NCI-H2029 treated with DMSO at 0.1 percent for 48 hours (cell line): ENCODE data around the gene C6orf141.
A peak's percentile ranks its signal among the peaks of the same experiment; 100 is the strongest.

ENCODE experiments used
- DNase-seq: peaks from one replicate; lab custom pipeline; 2025; lab: John Stamatoyannopoulos, UW

C6orf141 gene

DNA sequence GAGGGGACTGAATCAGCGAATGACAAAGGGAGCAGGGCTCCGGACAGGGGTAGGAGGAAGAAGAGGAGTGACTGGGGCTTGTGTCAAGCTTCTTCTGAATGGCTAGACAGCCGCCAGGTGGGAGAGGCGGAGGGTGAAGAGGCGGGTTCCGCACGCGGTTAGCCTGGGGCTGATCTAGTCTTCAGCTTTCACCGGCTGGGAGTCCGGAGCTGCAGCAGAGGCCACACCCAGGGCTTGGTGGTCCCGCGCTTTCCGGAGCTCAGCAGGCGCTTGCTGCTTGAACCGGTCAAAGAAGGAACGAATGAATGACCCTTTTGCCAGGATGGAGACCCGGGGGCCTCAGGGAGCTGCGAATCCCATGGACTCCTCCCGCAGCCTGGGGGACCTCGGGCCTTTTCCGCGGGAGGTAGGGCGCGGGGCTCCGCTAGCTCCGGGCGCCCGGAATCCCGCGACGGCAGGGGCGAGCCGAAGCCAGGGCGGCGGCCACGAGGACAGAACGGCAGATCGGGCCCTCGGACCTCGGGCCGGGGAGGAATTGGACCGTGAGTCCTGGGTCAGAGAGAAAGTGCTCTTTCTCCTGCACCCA is at the start of gene C6orf141:
C6orf141 (plus strand) TSS at position 177 of the 586 bp plus-strand sequence; CDS start at position 302, 125 bp downstream.
- DNase-seq, result peak; percentile 79

- no peak for DNase-seq
These were observed 45.8 kb upstream of the C6orf141 start for GRCh38 chr6:49504666-49505065.

DNA sequence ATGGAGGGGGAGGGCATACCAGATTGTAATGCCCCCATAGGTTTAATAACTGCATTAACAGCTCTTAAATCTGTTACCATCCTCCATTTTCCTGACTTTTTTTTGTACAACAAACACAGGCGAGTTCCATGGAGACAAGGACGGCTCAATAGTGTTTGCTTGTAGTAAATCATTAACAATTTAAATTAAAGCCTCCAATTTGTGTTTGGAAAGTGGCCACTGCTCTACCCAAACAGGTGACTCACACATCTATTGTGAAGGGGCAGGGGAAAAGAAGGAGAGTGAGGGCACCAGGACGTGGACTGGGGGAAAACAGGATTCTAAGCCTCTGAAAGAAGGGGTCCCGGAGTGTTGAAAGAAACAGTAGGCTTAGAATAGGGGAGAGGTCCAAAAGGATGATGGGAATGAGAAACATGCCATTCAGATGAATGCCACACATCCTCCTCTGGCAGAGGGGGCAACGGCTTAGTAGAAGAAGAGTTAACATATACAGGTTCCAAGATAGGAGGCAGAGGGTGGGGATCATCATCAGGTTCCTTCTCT is 43.8 kb upstream of the C6orf141 start:
- DNase-seq, result no peak

DNA sequence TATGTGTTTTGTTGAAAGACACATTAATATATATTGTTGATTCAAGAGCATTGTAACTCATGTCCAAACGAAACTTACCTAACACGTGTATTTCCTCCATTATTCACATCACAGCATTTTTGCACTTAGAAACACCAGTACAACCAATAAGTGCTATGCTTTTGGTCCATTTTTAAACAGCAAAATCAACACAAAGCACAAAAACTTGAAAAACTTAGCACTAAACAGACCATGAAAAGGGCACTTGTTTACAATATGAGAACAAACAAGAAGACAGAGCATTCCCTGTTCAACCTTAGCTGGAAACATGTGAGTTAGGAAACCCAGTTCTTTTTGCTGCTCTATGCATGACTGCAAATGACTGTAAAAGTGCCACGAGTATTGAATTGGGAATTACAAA is 41.1 kb upstream of the C6orf141 start:
- no peak for DNase-seq

DNA sequence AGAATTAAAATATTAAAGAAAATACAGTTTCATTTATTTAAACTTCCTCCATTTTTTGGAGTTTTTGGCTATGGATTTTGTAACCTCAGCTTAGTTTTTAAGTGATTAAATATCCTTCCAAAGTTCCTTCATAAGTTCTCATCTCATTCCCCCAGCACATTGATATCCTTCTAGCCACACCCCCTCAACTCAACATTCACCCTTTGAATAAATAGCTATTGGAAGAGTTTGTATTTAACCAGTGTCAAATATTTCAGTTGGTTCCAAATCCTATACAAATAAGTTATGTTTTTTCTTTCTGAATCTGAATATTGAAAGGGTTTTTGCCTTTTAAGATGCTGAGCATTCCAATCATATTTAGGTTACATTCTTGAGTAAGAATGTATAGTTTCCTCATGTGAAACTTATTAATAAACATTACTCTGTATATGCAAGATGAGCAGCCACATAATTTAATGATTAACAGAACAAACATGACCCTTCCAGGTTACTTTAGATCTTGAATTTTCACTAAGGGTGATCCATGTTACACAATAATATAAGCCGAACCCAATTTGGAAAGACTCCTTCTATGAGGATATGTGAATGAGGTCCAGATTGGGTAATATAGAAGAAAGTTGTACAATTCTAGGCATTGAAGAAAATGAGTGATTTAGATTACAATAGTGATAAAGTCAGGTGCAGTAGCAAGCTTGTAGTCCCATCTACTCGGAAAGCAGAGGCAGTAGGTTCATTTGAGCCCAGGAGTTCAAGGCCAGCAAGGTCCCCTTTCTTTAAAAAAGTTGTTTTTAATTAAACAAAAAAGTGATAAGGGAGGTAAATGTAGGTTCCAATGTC is 37.1 kb upstream of the C6orf141 start:
- DNase-seq, result no peak

DNA sequence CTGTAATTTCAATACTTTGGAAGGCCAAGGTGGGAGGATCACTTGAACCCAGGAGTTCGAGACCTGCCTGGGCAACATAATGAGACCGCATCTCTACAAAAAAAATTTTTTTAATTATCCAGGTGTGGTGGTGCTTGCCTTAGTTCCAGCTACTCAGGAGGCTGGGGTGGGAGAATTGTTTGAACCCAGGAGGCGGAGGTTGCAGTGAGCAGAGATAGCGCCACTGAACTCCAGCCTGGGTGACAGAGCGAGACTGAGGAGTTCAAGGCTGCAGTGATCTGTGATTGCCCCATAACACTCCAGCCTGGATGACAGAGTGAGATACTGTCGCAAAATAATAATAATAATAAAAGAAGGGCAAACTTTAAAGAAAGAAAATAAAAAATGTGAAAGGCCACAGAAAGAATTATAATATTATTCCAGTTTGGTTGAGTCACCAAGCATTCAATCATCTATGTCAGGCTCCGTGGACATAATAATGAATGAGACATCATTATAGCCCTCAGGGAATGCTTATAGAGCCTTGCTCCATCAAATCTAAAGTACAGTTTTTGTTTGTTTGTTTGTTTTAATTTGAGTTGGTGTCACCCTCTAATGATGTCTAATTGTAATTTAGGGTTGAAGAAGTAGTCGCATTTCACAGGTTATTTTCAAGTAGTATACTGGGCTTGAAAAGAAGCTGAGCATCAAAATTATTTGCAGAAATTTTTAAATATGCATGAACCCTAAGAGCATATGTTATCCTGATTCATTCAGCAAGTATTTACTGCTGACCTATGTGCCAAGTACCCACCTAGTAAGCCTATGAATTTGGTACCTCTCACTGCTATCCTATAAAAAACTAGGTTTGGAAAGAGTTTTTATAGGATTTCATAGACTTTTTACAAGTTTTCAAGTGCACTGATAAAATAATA is 35.6 kb upstream of the C6orf141 start:
- no peak for DNase-seq

DNA sequence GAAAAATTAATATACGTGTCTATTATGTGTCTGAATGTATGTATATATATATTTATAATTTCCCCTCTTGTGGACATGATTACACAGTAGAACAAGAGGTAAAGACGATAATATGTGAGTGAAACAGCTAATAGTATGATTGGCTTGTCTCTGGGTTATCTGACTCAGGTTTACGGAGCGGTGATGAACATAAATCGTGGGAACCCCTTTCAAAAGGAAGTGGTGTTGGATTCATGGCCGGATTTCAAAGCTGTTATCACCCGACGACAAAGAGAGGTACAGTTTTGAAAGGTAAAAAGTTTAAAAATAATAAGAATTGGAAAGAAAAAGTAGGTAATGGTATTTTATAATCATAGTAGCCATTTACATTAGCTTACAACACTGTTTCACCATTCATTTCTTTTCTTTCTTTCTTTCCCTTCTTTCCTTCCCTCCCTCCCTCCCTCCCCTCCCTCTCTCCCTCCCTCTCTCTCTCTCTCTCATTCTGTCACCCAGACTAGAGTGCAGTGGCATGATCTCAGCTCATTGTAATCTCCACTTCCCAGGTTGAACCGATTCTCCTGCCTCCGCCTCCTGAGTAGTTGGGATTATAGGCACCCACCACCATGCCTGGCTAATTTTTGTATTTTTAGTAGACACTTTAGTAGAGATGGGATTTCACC is 34.9 kb upstream of the C6orf141 start:
- DNase-seq, result no peak

DNA sequence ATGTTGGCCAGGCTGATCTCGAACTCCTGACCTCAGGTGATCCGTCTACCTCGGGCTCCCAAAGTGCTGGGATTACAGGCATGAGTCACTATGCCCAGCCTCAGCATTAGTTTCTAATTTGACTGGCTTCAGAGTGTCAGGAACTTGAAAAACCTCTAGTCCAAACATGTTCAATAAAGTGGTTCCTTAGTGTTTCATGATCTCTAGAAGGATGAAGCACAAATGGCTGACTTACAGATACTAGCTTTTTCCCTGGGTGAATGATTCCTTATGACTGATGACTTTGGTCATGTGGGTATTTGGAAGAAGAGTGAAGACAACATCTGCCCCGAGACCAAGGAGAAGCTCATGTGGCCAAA is 34.3 kb upstream of the C6orf141 start:
- no peak for DNase-seq

- no peak for DNase-seq
These were observed 32.5 kb upstream of the C6orf141 start for GRCh38 chr6:49517919-49518318.

DNA sequence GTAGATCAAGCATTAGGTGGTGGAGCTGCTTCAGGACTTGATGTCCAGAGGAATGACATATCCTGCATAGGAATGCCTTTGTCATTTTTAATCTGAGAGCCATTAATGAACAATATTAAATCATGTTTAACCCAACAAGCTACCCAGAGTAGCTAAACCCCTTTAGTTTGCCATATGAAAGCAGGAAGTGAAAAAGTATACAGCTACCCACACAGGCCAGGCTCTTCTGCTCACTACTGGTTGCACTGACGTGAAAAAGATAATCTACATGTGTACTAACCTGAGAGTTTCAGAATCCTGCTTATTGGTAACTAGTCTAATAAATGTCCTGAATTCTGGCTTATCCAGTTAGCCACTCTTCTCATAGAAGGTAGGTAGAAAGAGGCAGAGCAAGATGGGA is 30.8 kb upstream of the C6orf141 start:
- no peak for DNase-seq

DNA sequence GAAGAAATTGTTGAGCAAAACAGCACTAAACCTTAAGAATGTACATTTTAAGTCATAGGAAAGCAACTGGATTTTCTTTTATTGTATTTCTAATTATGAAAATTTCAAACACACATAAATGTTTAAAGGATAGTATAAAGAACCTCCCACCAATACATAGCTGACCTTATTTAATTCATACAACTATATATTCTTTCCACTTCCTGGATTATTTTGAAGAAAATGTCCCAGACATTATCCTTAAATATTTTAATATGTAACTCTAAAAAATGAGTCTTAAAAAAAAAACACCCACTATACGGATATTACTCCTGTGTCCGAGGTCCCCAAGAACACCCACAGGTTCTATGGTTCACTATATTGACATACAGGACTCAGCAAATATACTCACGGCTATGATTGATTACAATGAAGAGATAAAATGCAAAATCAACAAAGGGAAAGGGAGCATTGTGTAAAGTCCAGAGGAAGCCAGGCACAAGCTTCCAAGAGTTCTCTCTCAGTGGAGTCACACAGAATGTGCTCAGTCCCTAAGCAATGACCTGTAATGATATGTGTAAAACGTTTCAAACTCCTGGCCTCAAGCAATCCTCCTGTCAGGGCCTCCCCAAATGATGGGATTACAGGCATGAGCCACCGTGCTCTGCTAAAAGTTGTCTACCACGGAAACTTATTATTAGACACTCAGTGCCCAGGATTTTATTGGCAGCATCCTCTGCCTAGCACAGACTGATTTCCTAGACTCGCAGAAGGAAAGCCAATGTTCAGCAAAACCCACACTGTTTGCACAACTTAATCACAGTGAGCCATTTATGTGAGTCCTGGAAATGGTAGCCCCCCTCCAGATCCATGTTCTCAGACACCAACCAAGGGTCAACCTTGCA is 27.5 kb upstream of the C6orf141 start:
- DNase-seq, result no peak

DNA sequence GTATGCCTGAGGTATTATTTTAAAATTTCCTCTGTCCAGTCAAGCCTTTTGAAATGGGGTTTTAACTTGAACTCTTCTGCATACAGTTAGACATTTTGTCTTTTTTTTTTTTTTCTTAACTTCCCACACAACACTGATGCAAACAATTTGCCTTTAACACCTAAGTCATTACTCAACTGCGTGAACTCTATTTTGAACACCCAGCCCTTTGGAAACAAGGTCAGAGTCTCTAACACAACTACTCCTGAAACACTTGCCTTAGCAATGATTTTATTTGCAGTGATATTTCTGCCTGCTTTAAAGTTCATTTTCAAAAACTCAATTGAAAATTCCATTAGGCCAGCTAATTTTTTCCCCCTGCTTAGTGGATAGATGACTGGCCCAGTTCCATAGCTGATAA is 26.6 kb upstream of the C6orf141 start:
- DNase-seq, result no peak

DNA sequence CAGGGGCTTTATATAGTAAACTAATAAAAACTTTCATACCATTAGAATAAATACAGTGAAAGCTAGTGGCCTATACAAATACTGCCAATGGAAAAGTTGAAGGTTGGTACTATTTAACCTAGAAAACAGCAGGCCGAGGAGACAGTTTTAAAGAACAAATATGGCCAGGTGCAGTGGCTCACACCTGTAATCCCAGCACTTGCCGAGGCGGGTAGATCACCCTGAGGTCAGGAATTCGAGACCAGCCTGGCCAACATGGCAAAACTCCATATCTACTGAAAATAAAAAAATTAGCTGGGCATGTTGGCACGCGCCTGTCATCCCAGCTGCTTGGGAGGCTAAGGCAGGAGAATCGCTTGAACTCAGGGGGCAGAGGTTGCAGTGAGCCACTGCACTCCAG is 25.9 kb upstream of the C6orf141 start:
- DNase-seq, result no peak

DNA sequence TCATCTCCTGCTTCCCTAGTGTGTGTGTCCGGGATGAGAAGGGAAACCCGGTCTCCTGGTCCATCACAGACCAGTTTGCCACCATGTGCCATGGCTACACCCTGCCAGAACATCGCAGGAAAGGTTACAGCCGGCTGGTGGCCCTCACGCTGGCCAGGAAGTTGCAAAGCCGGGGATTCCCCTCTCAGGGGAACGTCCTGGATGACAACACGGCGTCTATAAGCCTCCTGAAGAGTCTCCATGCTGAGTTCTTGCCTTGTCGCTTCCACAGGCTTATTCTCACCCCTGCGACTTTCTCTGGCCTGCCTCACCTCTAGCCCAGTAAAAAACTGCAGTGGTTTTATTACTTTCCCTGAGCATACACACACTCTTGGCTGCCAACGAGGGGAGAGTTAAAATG is 23.9 kb upstream of the C6orf141 start:
- no peak for DNase-seq

DNA sequence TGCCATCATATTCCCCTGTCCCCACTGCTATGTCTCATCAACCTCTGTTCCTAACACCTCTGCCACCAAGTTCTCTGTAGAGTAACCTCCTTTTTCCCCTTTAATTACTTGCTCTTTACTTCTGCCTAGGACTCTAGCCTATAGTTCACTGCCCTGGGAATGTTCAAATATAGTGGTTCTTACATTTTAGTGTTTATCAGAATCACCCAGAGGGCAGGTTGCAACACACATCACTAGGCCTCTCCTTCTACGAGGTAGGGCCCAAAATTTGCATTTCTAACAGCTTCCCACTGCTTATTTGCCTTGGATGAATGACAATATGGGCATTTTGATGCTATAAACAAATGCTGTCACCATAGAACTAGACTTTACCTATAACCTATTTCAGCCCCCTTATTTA is 23.1 kb upstream of the C6orf141 start:
- no peak for DNase-seq

- DNase-seq, result no peak
These were observed 21.9 kb upstream of the C6orf141 start for GRCh38 chr6:49528571-49528970.

DNA sequence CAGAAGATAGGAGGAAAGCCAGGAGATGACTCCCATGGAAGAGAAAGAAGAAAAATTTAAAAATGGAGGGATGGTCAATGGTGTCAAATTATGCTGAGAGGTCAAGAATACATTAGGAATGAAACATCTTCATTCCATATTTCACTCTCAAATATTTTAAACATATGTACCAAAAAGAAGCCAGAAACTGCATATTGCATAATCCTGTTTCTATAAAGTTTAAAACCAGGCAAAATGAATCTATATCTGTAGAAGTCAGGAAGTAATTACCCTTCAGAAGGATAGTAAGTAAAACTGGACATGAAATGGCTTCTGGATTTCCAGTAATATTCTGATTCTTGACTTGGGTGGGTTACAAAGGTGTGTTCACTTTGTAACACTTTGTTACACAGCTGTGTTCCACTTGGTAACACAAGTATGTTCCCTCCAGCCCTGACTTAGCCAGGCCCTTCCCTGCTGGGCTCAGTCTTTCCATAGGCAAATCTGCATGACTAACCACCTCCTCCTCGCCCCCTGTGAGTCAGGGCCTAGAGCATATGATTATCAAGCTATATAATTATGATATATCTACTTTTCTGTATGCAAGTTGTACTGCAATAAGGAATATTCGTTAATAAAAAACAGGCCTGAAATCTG is 20.2 kb upstream of the C6orf141 start:
- DNase-seq, result no peak

GRCh38 chr6:49531774-49532569 is 18.5 kb upstream of the C6orf141 start:
- peak; percentile 76 for DNase-seq

DNA sequence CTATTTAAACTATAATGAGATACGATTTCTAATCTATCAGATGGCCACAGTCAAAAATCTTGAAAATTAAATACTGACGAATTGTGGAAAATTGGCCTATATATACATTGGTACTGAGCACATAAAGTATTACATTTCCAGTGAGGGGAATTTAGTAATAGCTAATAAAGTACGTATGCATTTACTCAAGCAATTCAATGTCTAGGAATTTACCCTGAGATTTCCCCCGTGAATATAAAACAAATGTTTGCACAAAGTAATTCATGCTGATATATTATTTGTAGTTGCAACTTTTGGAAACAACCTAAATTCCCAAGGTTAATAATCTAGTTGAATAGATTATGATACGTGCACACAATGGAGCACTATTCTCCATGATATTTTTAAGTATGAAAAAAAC is 14.7 kb upstream of the C6orf141 start:
- DNase-seq, result no peak

DNA sequence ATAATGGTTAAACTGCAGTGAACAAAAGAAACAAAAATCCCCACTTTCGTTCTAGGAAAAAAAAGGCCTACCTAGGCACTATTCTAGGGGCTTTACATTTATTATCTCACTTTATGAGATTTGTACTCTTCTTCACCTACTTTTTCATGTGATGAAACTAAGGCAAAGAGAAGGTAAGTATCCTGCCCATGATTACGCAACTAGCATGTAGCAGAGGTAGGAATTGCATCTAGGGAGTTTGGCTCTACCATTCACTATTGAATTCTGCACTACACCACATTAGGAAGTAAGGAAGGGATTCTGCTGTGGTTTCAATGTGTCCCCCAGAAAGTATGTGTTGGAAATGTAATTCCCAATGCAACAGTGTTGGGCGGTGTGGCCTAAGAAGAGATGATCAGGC is 11.4 kb upstream of the C6orf141 start:
- no peak for DNase-seq
